AG09319 (cell line): ENCODE data around the gene NXPE3.

Source experiments
- DNase-seq: peaks from one replicate; pipeline ENCODE4 v3.0.0-alpha.2; 2010; ENCODE audit warnings: low read depth; ENCODE audit errors: extremely low read depth
- TF ChIP-seq, protein P1 (sequence below): IDR thresholded peaks from 2 replicates; pipeline ENCODE4 v1.5.1; 2011; ENCODE audit warnings: low read depth, mild to moderate bottlenecking, inconsistent platforms, low read length, moderate library complexity

NXPE3 gene

DNA sequence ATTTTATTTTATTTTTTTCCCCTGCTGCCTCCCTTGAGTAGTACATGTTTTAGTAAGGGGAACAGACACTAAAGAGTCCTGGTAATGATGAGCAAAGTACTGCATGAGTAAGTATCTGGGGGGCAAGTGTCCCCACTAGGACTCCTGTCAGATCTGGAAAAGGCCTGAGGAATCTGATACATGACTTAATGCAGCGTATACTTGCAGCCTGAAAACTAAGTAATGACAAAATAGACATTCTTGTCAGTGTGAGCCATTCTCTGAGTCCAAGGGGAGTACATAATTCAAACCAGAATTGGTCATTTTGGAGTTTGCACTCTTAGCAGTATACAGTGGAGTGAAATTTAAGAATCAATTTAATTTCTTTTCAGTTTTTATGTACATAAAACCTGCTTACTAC lies 27.5 kb downstream of the NXPE3 start:
- no peak for DNase-seq
- TF ChIP-seq, protein P1, sequence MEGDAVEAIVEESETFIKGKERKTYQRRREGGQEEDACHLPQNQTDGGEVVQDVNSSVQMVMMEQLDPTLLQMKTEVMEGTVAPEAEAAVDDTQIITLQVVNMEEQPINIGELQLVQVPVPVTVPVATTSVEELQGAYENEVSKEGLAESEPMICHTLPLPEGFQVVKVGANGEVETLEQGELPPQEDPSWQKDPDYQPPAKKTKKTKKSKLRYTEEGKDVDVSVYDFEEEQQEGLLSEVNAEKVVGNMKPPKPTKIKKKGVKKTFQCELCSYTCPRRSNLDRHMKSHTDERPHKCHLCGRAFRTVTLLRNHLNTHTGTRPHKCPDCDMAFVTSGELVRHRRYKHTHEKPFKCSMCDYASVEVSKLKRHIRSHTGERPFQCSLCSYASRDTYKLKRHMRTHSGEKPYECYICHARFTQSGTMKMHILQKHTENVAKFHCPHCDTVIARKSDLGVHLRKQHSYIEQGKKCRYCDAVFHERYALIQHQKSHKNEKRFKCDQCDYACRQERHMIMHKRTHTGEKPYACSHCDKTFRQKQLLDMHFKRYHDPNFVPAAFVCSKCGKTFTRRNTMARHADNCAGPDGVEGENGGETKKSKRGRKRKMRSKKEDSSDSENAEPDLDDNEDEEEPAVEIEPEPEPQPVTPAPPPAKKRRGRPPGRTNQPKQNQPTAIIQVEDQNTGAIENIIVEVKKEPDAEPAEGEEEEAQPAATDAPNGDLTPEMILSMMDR = no peak

DNA sequence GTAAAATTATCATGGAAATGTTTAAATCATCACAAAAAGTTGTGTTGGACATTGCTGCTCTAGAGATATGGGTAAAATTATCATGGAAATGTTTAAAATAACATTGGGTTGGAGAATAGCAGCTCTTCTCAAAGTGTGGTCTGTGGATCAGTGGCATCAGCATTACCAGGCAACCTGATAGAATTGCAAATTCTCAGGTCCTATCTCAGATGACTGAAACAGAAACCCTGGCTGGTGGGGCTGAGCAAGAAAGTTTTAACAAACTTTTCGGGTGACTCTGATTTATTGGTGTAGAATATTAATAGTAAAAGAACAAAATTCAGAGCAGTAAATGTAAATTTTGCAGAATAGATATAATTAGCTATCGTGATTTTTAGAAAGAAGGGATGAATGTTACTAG lies 28.9 kb downstream of the NXPE3 start:
- TF ChIP-seq, protein P1 = no peak
- no peak for DNase-seq

- TF ChIP-seq, protein P1 = peak; percentile 61
- DNase-seq = no peak
These were observed 30.4 kb downstream of the NXPE3 start for GRCh38 chr3:101809178-101810021.

DNA sequence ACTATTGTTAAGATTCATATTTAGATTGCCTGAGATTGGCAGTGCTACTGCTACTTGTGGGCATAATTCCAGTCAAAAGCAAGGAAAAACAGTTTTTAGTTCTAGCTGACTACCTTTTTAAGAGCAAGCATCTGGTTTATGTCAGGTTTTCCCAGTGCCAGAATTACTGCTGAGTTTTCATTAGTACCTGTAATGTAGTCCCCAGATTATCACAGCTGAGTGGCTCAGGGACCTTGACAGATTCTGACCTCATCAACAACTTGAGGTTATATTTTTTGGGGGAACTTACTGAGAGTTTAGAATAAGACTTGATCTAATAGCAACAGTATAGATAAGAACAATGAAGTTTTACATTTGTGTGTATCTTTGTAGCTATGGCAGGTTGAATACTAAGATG lies 31.0 kb downstream of the NXPE3 start:
- no peak for DNase-seq
- TF ChIP-seq, protein P1 = no peak

- DNase-seq = no peak
- TF ChIP-seq, protein P1 = no peak
These were observed 32.9 kb downstream of the NXPE3 start for GRCh38 chr3:101811875-101812274.

DNA sequence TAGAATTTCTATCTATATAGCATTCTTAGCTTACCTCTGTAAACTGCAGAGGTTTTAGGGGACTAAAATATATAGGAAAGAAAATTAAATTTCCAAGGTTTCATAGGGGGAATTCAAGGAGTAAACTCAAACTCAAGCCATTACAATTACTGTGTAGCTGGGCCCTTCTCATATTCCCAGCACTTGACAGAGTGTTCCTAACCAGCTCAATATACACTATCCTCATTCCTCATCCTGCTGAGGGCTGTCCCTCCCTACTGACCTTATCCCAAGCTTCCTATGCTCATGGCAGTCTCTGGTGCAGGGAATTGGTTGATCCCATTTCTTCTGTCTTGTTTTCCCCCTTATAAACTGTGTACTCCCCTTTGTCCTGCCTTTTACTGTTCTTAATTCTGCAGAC lies 33.9 kb downstream of the NXPE3 start:
- no peak for DNase-seq
- TF ChIP-seq, protein P1 = no peak

DNA sequence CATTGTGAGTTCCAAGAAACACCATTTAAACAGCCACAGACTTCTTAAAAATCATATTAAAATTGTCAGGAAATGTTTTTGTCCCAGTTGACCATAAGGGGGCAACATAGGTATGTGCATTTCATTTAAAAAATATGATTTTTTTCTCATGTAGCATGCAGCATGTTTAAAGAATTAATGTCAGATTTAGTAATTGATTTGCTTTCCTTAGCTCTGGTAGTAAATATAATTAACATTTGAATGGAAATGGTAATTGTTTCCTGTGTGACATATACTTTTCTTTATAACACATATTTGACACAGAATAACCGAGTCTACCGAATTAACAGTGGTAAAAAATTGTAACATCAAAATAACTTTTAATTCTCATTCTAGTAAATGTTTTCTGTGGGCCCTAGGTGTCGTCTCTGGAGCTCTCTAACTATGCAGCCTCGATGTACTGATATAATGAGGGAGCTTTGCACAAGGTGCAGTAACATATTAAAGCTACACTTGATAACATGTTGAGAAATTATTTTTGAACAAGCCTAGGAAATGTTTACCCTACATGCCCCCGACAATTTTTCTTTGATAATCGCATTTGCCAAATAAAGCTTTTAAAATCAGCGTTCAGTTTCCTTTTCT lies 34.9 kb downstream of the NXPE3 start:
- TF ChIP-seq, protein P1 = peak; percentile 50
- no peak for DNase-seq
